ENCODE results near the gene MTFP1. TPM values are rescaled to one million over a fixed set of nuclear protein-coding genes. Genes with fewer than 3 reads are reported as not detected.
A peak's percentile ranks its signal among the peaks of the same experiment; 100 is the strongest.
"Not testable (repeated sequence)": the region's sequence is repeated elsewhere in the genome, so short reads cannot be mapped to it uniquely, and the experiment has no call there.

The MTFP1 gene
- total RNA-seq, 2 experiments from 2014 or later: 49.5 to 52.1 TPM

DNA sequence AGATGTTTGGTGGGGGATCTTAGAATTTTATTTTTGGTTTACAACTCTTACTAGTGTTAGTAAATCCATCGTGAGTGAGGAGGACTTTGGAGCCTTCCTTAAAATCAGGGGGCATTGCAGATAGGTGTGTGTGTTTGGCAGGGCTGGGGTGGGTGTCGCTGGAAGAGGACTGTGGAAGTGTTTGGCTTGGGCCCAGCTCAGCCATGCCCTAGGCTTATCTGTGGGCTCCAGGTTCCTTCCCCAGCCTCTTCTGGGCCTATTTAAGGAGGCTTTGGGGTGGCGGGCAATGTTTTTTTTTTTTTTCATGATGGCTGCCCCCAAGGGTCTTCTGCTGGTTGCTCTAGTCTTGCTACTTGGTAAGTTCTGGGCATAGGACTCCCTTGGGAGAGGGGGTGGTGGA, 22.1 kb downstream of the MTFP1 start:
- ChIA-PET CTCF (no interaction called here), POLR2A (no interaction called here)
- DNase-seq: no peak

GRCh38 chr22:30451488-30451887, 25.9 kb downstream of the MTFP1 start:
- H3K9me3 Mint-ChIP-seq; H3K36me3 Mint-ChIP-seq (ENCODE audit: low read depth); H3K27ac Mint-ChIP-seq; POLR2A ChIA-PET; H3K4me3 Mint-ChIP-seq; DNase-seq; H3K4me1 Mint-ChIP-seq; CTCF ChIA-PET: not testable (repeated sequence)
- H3K27me3 Mint-ChIP-seq: peaks cover 10% of the 10 kb centered on the region

More for the DNA sequence above, 22.1 kb downstream of the MTFP1 start:
- H3K27me3 Mint-ChIP-seq: peaks cover 24% of the 10 kb centered on the region
- no peaks in the 10 kb centered on the region for H3K9me3 Mint-ChIP-seq
- no peak overlapping the region for H3K27ac Mint-ChIP-seq
- H3K4me1 Mint-ChIP-seq: peaks cover 15% of the 10 kb centered on the region
- H3K4me3 Mint-ChIP-seq: no peak overlapping the region
- no peaks in the 10 kb centered on the region for H3K36me3 Mint-ChIP-seq (ENCODE audit: low read depth)

GRCh38 chr22:30452861-30453260, 27.3 kb downstream of the MTFP1 start:
- H3K4me1 Mint-ChIP-seq: no peaks in the 10 kb centered on the region
- H3K36me3 Mint-ChIP-seq (ENCODE audit: low read depth): no peaks in the 10 kb centered on the region
- H3K27ac Mint-ChIP-seq: no peak overlapping the region
- POLR2A ChIA-PET: no interaction called here
- peaks cover 2% of the 10 kb centered on the region for H3K9me3 Mint-ChIP-seq
- H3K4me3 Mint-ChIP-seq: no peak overlapping the region
- DNase-seq: no peak
- CTCF ChIA-PET: interaction anchor here (1.0 to 1.1 kb wide), 2 partner anchors 9 to 35 kb away, joined by 3 to 6 read pairs; no protein-coding TSS in a partner anchor
- peaks cover 10% of the 10 kb centered on the region for H3K27me3 Mint-ChIP-seq

DNA sequence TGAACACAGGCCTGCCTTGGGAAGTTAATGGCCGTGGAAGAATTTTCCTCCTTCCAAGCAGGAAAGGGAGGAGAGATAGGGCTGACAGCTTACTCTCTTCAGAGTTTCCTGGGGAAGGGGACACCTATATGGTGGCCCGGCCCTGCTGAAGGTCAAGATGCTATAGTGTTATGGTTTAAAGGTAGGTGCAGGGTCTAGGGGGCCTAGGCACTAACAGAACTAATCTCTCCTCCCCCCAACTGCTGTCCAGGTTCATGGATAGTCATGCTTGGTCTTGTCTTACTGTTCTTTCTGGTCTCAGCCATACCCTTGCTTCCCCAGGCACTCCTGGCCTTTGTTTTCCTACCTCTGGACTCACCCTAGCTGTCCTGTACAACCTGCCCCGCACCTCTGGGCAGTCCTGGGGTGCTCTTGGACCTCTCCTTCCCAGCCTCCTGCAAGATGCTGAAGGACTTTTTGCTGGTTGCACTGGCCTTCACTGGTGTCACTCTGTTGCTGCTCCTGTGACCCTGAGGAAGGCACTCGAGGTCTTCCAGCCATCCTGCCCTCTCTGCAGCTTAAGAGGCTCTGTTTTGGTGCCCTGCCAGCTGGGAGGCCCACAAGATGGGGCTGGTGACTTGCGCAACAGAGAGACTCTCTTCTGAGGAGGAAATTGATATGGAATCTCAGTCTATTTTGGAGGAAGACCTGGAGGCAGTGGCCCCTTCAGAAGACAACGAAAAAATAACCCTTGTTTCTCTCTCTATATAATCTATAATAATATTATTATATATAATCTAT, 28.4 kb downstream of the MTFP1 start:
- Mint-ChIP-seq H3K9me3 (peaks cover 2% of the 10 kb centered on the region), H3K4me1 (peaks cover under 1% of the 10 kb centered on the region), H3K4me3 (no peak overlapping the region), H3K27ac (no peak overlapping the region), H3K36me3 (ENCODE audit: low read depth) (no peaks in the 10 kb centered on the region), H3K27me3 (peaks cover 10% of the 10 kb centered on the region)
- ChIA-PET CTCF (interaction anchor here (1.0 kb wide), 1 partner anchor 34 kb away, joined by 3 read pairs; no protein-coding TSS in a partner anchor), POLR2A (interaction anchor here (0.6 kb wide), 1 partner anchor 39 kb away, joined by 3 read pairs; no protein-coding TSS in a partner anchor)
- peak; percentile 45 for DNase-seq

GRCh38 chr22:30455075-30455840, 29.7 kb downstream of the MTFP1 start:
- ChIA-PET POLR2A (no interaction called here), CTCF (no interaction called here)
- Mint-ChIP-seq H3K4me1 (peaks cover 8% of the 10 kb centered on the region), H3K27me3 (peaks cover 10% of the 10 kb centered on the region), H3K4me3 (no peak overlapping the region), H3K36me3 (ENCODE audit: low read depth) (no peaks in the 10 kb centered on the region), H3K9me3 (peaks cover 2% of the 10 kb centered on the region), H3K27ac (no peak overlapping the region)
- DNase-seq: no peak

- CTCF ChIA-PET: no interaction called here
- peaks cover 2% of the 10 kb centered on the region for H3K27me3 Mint-ChIP-seq
- DNase-seq: no peak
- no peaks in the 10 kb centered on the region for H3K36me3 Mint-ChIP-seq (ENCODE audit: low read depth)
- no peak overlapping the region for H3K4me3 Mint-ChIP-seq
- H3K27ac Mint-ChIP-seq: no peak overlapping the region
- POLR2A ChIA-PET: interaction anchor here (0.6 kb wide), 1 partner anchor 1060 kb away, joined by 3 read pairs; no protein-coding TSS in a partner anchor
- H3K9me3 Mint-ChIP-seq: peaks cover 2% of the 10 kb centered on the region
- H3K4me1 Mint-ChIP-seq: peaks cover 8% of the 10 kb centered on the region
Measured at GRCh38 chr22:30457981-30458380, 32.4 kb downstream of the MTFP1 start.

GRCh38 chr22:30459181-30460052, 33.8 kb downstream of the MTFP1 start:
- Mint-ChIP-seq H3K27me3 (peaks cover 2% of the 10 kb centered on the region), H3K27ac (no peak overlapping the region), H3K9me3 (peaks cover 2% of the 10 kb centered on the region), H3K4me1 (peaks cover 8% of the 10 kb centered on the region), H3K36me3 (ENCODE audit: low read depth) (no peaks in the 10 kb centered on the region), H3K4me3 (no peak overlapping the region)
- POLR2A ChIA-PET: interaction anchor here (0.7 to 1.1 kb wide), 2 partner anchors 9 to 23 kb away, joined by 3 read pairs; no protein-coding TSS in a partner anchor
- CTCF ChIA-PET: no interaction called here
- peak; percentile 49 for DNase-seq

DNA sequence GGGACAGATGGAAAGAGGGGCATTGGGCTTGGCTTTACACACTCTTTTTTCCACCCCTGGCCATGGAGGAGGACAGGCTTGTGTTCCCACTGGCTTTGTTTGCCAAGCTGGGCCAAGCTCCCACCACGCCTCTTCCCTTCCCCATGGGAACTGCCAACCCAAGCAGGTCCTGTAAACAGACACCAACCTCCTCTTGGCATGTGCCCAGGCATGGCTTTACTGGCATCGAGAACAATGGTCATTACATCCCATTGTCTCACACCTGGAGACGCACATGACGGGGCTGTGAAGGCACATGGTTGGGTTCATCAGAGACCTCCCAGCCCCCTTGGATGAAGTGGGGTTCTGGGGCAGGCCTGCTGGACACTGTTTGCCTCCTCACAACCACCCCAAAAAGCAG, 34.6 kb downstream of the MTFP1 start:
- no peak for DNase-seq
- POLR2A ChIA-PET: no interaction called here
- H3K9me3 Mint-ChIP-seq: peaks cover 2% of the 10 kb centered on the region
- no peaks in the 10 kb centered on the region for H3K36me3 Mint-ChIP-seq (ENCODE audit: low read depth)
- H3K4me3 Mint-ChIP-seq: no peak overlapping the region
- CTCF ChIA-PET: no interaction called here
- H3K27me3 Mint-ChIP-seq: peaks cover 8% of the 10 kb centered on the region
- peaks cover 8% of the 10 kb centered on the region for H3K4me1 Mint-ChIP-seq
- H3K27ac Mint-ChIP-seq: no peak overlapping the region

DNA sequence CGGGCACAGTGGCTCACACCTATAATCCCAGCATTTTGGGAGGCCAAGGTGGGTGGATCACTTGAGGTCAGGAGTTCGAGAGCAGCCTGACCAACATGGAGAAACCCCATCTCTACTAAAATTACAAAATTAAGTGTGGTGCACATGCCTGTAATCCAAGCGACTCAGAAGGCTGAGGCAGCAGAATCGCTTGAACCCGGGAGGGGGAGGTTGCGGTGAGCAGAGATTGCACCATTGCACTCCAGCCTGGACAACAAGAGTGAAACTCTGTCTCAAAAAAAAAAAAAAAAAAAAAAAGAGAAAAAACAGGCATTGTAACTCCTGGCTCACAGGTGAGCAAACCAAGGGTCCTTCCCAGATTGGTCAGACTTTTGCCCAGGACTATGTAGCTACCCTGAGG, 35.0 kb downstream of the MTFP1 start:
- POLR2A ChIA-PET; H3K4me1 Mint-ChIP-seq; H3K4me3 Mint-ChIP-seq; H3K27ac Mint-ChIP-seq; H3K36me3 Mint-ChIP-seq (ENCODE audit: low read depth); DNase-seq; CTCF ChIA-PET; H3K9me3 Mint-ChIP-seq: not testable (repeated sequence)
- peaks cover 11% of the 10 kb centered on the region for H3K27me3 Mint-ChIP-seq

GRCh38 chr22:30469165-30469564, 43.6 kb downstream of the MTFP1 start:
- Mint-ChIP-seq H3K4me1 (peaks cover 19% of the 10 kb centered on the region), H3K27me3 (peaks cover 27% of the 10 kb centered on the region), H3K4me3 (no peak overlapping the region), H3K27ac (no peak overlapping the region), H3K36me3 (ENCODE audit: low read depth) (no peaks in the 10 kb centered on the region), H3K9me3 (no peaks in the 10 kb centered on the region)
- POLR2A ChIA-PET: no interaction called here
- DNase-seq: no peak
- CTCF ChIA-PET: no interaction called here

- Mint-ChIP-seq H3K4me3 (no peak overlapping the region), H3K4me1 (peaks cover 19% of the 10 kb centered on the region), H3K9me3 (no peaks in the 10 kb centered on the region), H3K27ac (peak overlapping the region; percentile 38), H3K36me3 (ENCODE audit: low read depth) (no peaks in the 10 kb centered on the region), H3K27me3 (peaks cover 20% of the 10 kb centered on the region)
- CTCF ChIA-PET: no interaction called here
- no peak for DNase-seq
- POLR2A ChIA-PET: no interaction called here
Measured at GRCh38 chr22:30470655-30471054, 45.1 kb downstream of the MTFP1 start.

- ChIA-PET CTCF (no interaction called here), POLR2A (no interaction called here)
- Mint-ChIP-seq H3K27ac (no peak within 1 kb of the TSS), H3K36me3 (ENCODE audit: low read depth) (no peaks in the 10 kb centered on the region), H3K27me3 (peaks cover 16% of the 10 kb centered on the region), H3K4me3 (no peak within 1 kb of the TSS), H3K4me1 (peaks cover 19% of the 10 kb centered on the region), H3K9me3 (no peaks in the 10 kb centered on the region)
- no peak for DNase-seq
Measured at GRCh38 chr22:30471616-30472318, 46.2 kb downstream of the MTFP1 start, which contains the start of gene SEC14L3. Gene SEC14L3, minus strand, starts transcription at chr22:30472017. Its CDS starts 59 bp downstream, at chr22:30471958.
